Measurements from ENCODE around the gene TNK2.
A peak's percentile ranks its signal among the peaks of the same experiment; 100 is the strongest.
"Not testable (repeated sequence)": the region's sequence is repeated elsewhere in the genome, so short reads cannot be mapped to it uniquely, and the experiment has no call there.

Gene TNK2

GRCh38 chr3:195907934-195908693, at the start of gene TNK2:
TNK2 (minus strand) TSS chr3:195908551; CDS start chr3:195888588, 19,963 bp downstream.
- peak; percentile 43 for DNase-seq (ENCODE audit: low read depth)

GRCh38 chr3:195956577-195956976, 48.2 kb upstream of the TNK2 start:
- no peak for DNase-seq (ENCODE audit: low read depth)

GRCh38 chr3:195955416-195955841, 47.1 kb upstream of the TNK2 start:
- DNase-seq (ENCODE audit: low read depth) = not testable (repeated sequence)

GRCh38 chr3:195954752-195955119, 46.4 kb upstream of the TNK2 start:
- not testable (repeated sequence) for DNase-seq (ENCODE audit: low read depth)

- peak; percentile 52 for DNase-seq (ENCODE audit: low read depth)
Observed at GRCh38 chr3:195954052-195954751, 45.9 kb upstream of the TNK2 start.

GRCh38 chr3:195952590-195952989, 44.2 kb upstream of the TNK2 start:
- DNase-seq (ENCODE audit: low read depth) = not testable (repeated sequence)

- DNase-seq (ENCODE audit: low read depth) = not testable (repeated sequence)
Observed at GRCh38 chr3:195951443-195952177, 43.3 kb upstream of the TNK2 start.

GRCh38 chr3:195950731-195951130, 42.4 kb upstream of the TNK2 start:
- DNase-seq (ENCODE audit: low read depth) = not testable (repeated sequence)

- not testable (repeated sequence) for DNase-seq (ENCODE audit: low read depth)
Observed at GRCh38 chr3:195950164-195950563, 41.8 kb upstream of the TNK2 start.

- DNase-seq (ENCODE audit: low read depth) = not testable (repeated sequence)
Observed at GRCh38 chr3:195946910-195947699, 38.8 kb upstream of the TNK2 start.

GRCh38 chr3:195941265-195941815, 33.0 kb upstream of the TNK2 start:
- DNase-seq (ENCODE audit: low read depth) = not testable (repeated sequence)

GRCh38 chr3:195940806-195941205, 32.5 kb upstream of the TNK2 start:
- not testable (repeated sequence) for DNase-seq (ENCODE audit: low read depth)

GRCh38 chr3:195939526-195940470, 31.4 kb upstream of the TNK2 start:
- DNase-seq (ENCODE audit: low read depth) = not testable (repeated sequence)

- DNase-seq (ENCODE audit: low read depth) = not testable (repeated sequence)
Observed at GRCh38 chr3:195933044-195933430, 24.7 kb upstream of the TNK2 start.

GRCh38 chr3:195932418-195933043, 24.2 kb upstream of the TNK2 start:
- DNase-seq (ENCODE audit: low read depth) = no peak

- no peak for DNase-seq (ENCODE audit: low read depth)
Observed at GRCh38 chr3:195931582-195932273, 23.4 kb upstream of the TNK2 start.

GRCh38 chr3:195929452-195929851, 21.1 kb upstream of the TNK2 start:
- DNase-seq (ENCODE audit: low read depth) = no peak

- no peak for DNase-seq (ENCODE audit: low read depth)
Observed at GRCh38 chr3:195921334-195921791, 13.0 kb upstream of the TNK2 start.

- no peak for DNase-seq (ENCODE audit: low read depth)
Observed at GRCh38 chr3:195918176-195918575, 9.8 kb upstream of the TNK2 start.
